Non-pigmented ciliary epithelial cell (primary cell): ENCODE data around the gene MBTD1.

Source experiments
- DNase-seq: peaks from one replicate; pipeline ENCODE4 v3.0.0-alpha.2; 2010; ENCODE audit warnings: low read depth

The MBTD1 gene

DNA sequence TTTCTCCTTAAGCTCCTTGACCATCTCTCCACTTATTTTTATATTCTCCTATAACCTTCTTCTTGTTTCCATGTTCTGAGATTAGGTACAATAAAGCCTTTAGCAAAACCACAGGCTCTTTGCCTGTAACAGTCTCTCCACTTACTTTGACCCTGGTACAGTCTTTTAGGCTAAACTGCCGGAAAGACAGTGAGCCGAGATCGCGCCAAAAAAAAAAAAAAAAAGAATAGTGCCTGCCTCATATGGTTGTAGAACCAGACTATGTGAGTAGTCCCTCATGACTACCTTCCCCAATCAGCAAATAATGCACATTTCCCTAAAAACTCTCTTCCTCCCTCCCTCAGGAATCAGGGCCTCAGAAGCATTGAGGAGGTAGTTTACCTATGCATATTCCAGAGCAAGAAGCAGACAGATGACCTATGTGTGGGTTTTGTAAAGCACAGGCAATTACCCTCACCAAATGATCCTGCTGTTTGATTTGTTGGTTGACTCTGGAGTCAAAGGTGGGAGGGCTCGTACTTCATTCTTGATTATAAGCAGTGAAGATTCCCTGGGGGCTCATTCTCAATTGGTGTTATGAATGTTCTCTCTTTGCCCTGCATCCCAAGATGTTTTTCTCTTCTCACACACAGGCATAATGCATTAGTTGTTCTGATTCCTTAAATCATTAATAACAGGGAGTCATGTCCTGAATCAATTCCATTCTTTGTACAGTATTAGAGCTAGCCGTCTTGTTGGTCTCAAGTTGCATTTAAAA lies 115.4 kb downstream of the MBTD1 start:
- no peak for DNase-seq

DNA sequence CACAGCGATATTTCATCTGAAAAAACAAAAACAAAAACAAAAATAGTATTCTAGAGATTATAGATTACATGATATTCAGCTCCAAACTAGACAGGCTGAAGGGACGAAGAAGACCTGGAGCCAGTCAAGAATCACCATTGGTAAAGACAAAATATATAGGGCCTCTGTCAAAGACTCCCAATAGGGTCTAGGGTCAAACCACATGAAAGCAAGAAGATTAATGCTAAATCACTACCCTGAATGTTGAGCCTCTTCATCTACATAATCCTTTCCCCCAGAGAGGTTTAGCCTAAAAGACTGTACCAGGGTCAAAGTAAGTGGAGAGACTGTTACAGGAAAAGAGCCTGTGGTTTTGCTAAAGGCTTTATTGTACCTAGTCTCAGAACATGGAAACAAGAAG lies 117.3 kb downstream of the MBTD1 start:
- DNase-seq, result no peak

DNA sequence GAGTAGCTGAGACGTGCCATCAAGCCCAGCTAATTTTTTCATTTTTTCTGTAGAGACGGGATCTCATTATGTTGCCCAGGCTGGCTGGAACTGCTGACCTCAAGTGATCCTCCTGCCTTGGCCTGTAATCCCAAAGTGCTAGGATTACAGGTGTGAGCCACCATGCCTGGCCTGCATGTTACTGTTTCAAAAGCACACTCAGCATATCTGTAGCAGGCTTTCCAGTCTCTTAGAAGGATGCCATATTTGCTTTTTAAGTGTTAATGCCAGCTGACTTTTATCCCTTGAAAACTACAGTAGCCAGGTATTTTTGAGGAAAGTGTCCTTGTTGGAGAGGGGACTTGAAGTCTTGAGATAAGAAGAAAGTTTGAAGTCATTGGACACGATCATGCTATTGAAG lies 123.9 kb downstream of the MBTD1 start:
- no peak for DNase-seq

DNA sequence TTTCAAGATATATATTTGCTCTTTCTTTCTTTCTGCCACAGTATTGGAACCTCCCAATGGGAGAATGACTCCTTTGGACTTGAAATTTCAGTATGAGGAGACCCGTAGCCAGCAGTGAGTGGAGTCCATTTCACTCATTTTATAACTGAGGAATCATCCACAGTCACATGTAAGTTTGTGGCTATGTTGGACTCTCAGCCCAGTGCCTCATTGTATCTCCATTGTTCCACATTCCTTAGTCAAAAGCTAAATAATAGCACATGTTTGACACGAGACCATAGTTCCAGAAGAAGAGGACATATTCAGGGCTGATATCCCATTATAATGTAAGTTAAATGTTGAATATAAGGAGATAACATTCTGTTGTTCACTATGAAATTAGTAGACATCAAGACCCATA lies 126.5 kb downstream of the MBTD1 start:
- DNase-seq, result no peak

DNA sequence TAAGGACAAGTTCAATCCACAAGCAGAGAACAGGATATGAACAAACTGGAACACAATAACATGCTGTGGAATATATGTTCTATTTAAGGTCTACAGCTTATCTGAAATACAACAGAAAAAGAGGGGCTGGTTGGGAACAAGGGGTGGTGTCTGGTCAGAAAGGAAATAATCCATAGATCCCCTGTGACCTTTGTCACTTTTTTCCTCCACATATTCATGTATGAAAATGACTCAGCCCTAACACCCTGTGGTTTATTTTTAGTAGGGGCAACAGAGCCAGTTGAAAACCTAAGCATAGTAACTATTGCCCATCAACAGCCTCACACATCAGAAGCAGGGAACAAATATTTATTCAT lies 126.9 kb downstream of the MBTD1 start:
- DNase-seq, result no peak

DNA sequence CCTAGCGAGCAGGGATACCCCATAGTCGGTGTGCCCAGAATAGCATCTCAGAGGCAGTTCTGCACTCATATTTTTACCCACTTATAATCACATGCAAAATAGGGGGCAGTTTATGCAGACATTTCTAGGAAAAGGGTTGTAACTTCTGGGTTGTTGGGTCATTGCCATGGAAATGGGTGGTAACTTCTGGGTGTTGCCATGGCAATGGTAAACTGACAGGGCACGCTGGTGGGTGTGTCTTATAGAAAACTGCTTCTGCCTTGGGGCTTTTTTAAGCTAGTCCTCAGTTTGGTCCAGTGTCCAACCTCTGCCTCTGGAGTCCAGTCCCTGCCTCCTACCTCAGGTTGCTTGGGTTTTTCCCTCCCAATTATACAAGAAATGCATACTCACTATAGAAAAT lies 131.8 kb downstream of the MBTD1 start:
- no peak for DNase-seq
